Measurements from ENCODE around the gene VSTM2A.

GRCh38 chr7:54560198-54560597 lies 18.0 kb downstream of the VSTM2A start:
- TF ChIP-seq CTCF (IDR thresholded peaks at IDR 0.05) (no peak), POLR2A (IDR thresholded peaks at IDR 0.05) (no peak)

Data from vagina (tissue), 2 donors.